HepG2 (cell line): ENCODE measurements around the gene PTGDR2. TPM values are rescaled to one million over a fixed set of nuclear protein-coding genes. Genes with fewer than 3 reads are reported as not detected.

Source experiments
- DMAP1 ChIP-seq: IDR thresholded peaks from 2 replicates; pipeline ENCODE4 v1.6.1; 2016
- DR1 ChIP-seq: sonication (generic); formaldehyde crosslinking; IDR thresholded peaks from 2 replicates; pipeline ENCODE4 v1.8.0; 2021; ENCODE audit warnings: mild to moderate bottlenecking, missing genetic modification reagents, inconsistent platforms
- GMEB1 ChIP-seq: sonication (generic); formaldehyde crosslinking; IDR thresholded peaks from 2 replicates; pipeline ENCODE4 v1.5.1; 2020; ENCODE audit warnings: missing genetic modification reagents, mild to moderate bottlenecking, borderline replicate concordance
- MTA1 ChIP-seq: sonication (generic); formaldehyde crosslinking; IDR thresholded peaks from 2 replicates; pipeline ENCODE4 v1.4.0; 2020; ENCODE audit warnings: missing genetic modification reagents, mild to moderate bottlenecking, borderline replicate concordance
- NFYC ChIP-seq: IDR thresholded peaks from 2 replicates; pipeline ENCODE4 v1.6.1; 2016; ENCODE audit warnings: missing genetic modification reagents, missing compliant biosample characterization
- NR2C2 ChIP-seq: sonication (generic); formaldehyde crosslinking; IDR thresholded peaks from 2 replicates; pipeline ENCODE4 v1.4.0; 2020; ENCODE audit warnings: missing genetic modification reagents, mild to moderate bottlenecking, moderate library complexity, borderline replicate concordance
- SMAD9 ChIP-seq: sonication (generic); formaldehyde crosslinking; IDR thresholded peaks from 2 replicates; pipeline ENCODE4 v1.5.1; 2020; ENCODE audit warnings: mild to moderate bottlenecking, missing genetic modification reagents
- SOX13 ChIP-seq, 3 experiments: fragments of 450-650 bp in 1 of 3; sonication (generic) in 1 of 3; formaldehyde crosslinking in 1 of 3; IDR thresholded peaks in 2 of 3; conservative IDR thresholded peaks in 1 of 3; 2 replicates each; pipeline versions ENCODE4 v1.5.0 to v1.6.1; 2016 to 2020; ENCODE audit warnings: antibody characterized with exemption in 1 of 3, mild to moderate bottlenecking in 1 of 3, missing compliant biosample characterization in 1 of 3, missing genetic modification reagents in 1 of 3, moderate library complexity in 1 of 3
- SP140L ChIP-seq: sonication (generic); formaldehyde crosslinking; IDR thresholded peaks from 2 replicates; pipeline ENCODE4 v1.4.0; 2020; ENCODE audit warnings: missing genetic modification reagents, borderline replicate concordance
- THAP7 ChIP-seq: sonication (generic); formaldehyde crosslinking; IDR thresholded peaks from 2 replicates; pipeline ENCODE4 v1.8.1; 2023; ENCODE audit warnings: mild to moderate bottlenecking, missing genetic modification reagents
- TOPORS ChIP-seq: sonication (generic); formaldehyde crosslinking; IDR thresholded peaks from 2 replicates; pipeline ENCODE4 v1.8.0; 2023; ENCODE audit warnings: mild to moderate bottlenecking, missing genetic modification reagents
- U2AF1 ChIP-seq: fragments of 200-400 bp; formaldehyde crosslinking; optimal IDR thresholded peaks from 2 replicates; pipeline ENCODE3; 2017; ENCODE audit warnings: mild to moderate bottlenecking, low read depth, low read length
- ZFP62 ChIP-seq: sonication (generic); formaldehyde crosslinking; IDR thresholded peaks from 2 replicates; pipeline ENCODE4 v1.4.0; 2020; ENCODE audit warnings: missing genetic modification reagents
- ZNF234 ChIP-seq: sonication (generic); formaldehyde crosslinking; conservative IDR thresholded peaks from 2 replicates; pipeline ENCODE4 v1.5.1; 2020; ENCODE audit warnings: mild to moderate bottlenecking, missing genetic modification reagents
- ZNF264 ChIP-seq: sonication (generic); formaldehyde crosslinking; IDR thresholded peaks from 2 replicates; pipeline ENCODE4 v1.4.0; 2020; ENCODE audit warnings: missing genetic modification reagents
- ZNF446 ChIP-seq: sonication (generic); formaldehyde crosslinking; IDR thresholded peaks from 2 replicates; pipeline ENCODE4 v1.5.0; 2020; ENCODE audit warnings: mild to moderate bottlenecking, missing genetic modification reagents
- ZNF639 ChIP-seq: conservative IDR thresholded peaks from 2 replicates; pipeline ENCODE4 v1.6.1; 2018; ENCODE audit warnings: missing genetic modification reagents
- ZNF652 ChIP-seq: IDR thresholded peaks from 2 replicates; pipeline ENCODE4 v1.6.1; 2016; ENCODE audit warnings: low read depth, borderline replicate concordance
- ZSCAN21 ChIP-seq: sonication (generic); formaldehyde crosslinking; IDR thresholded peaks from 2 replicates; pipeline ENCODE4 v1.8.0; 2022; ENCODE audit warnings: mild to moderate bottlenecking, missing genetic modification reagents, moderate library complexity, borderline replicate concordance
- polyA plus RNA-seq, 8 experiments: library from polyadenylated mRNA; depleted of rRNA in 3 of 8; stranded (reverse) in 7 of 8; unstranded in 1 of 8; fragments of >200 nt; fragmentation: Illumina TruSeq in 4 of 8; extraction: Trizol in 4 of 8; gene quantifications; 2 replicates each; pipeline versions ENCODE4 v1.2.1 to v1.2.3, GENCODE V29; 2011 to 2016; ENCODE audit warnings: low read depth in 4 of 8, missing spikeins in 1 of 8, mixed read lengths in 1 of 8; ENCODE audit not compliant: insufficient read depth in 1 of 8
- total RNA-seq, 5 experiments: library from RNA; depleted of rRNA; stranded (reverse); fragments of >200 nt; fragmentation: Illumina TruSeq; extraction: Trizol; gene quantifications; 2 replicates each; pipeline ENCODE4 v1.2.3, GENCODE V29; 2016; ENCODE audit warnings: low read depth in 1 of 5

Gene PTGDR2
- total and polyA plus RNA-seq, 2 of the 13 experiments (the other 11 are each of a cell fraction or from before 2014, with no cell fraction given), result 1.9 to 2.5 TPM

- TF ChIP-seq NR2C2 (CRISPR knock-in tag) (peak; percentile 80), THAP7 (CRISPR knock-in tag) (peak; percentile 98), ZSCAN21 (peak; percentile 90; the same call in 1 of the 2 replicates), ZNF264 (CRISPR knock-in tag) (peak; percentile 63; the same call in 1 of the 2 replicates), SP140L (CRISPR knock-in tag) (no peak), ZNF446 (CRISPR knock-in tag) (no peak; the same call in 1 of the 2 replicates), ZNF639 (peak; percentile 78), ZFP62 (no peak), ZNF652 (CRISPR knock-in tag) (0 out of 2 replicates have a peak, but pooled peaks have one; percentile 22), TOPORS (CRISPR knock-in tag) (0 out of 2 replicates have a peak, but pooled peaks have one; percentile 33), MTA1 (CRISPR knock-in tag) (peak; percentile 78; the same call in 1 of the 2 replicates), NFYC (CRISPR knock-in tag) (peak; percentile 43), DMAP1 (peak; percentile 99), GMEB1 (CRISPR knock-in tag) (peak; percentile 91), SOX13 (IDR thresholded peaks at IDR 0.05) (no peak), SOX13 (CRISPR knock-in tag; conservative IDR thresholded peaks at IDR 0.05 in 1 of 2, IDR thresholded peaks at IDR 0.05 in 1 of 2) (peak in 1 of 2 experiments; percentile 73; a peak in 2 of 4 replicates), SMAD9 (CRISPR knock-in tag) (peak; percentile 92), ZNF234 (CRISPR knock-in tag) (peak; percentile 77; the same call in 1 of the 2 replicates), U2AF1 (no peak), DR1 (0 out of 2 replicates have a peak, but pooled peaks have one; percentile 45)
- TF ChIP-seq, all 625 proteins: peak for 318
These were observed 13.7 kb downstream of the PTGDR2 start, which contains the start of gene CCDC86 (continued) for GRCh38 chr11:60841797-60842667.
